GM12878 (cell line): ENCODE measurements around the gene OGA. TPM values are rescaled to one million over a fixed set of nuclear protein-coding genes. Genes with fewer than 3 reads are reported as not detected.

Source experiments
- ATAC-seq: fragments of 200-7000 bp; cut with Tn5 transposase; 3 replicates; pipeline ENCODE4 v1.9.1; 2020; ENCODE audit warnings: mild to moderate bottlenecking, moderate library complexity
- BruUV-seq: library from RNA; stranded (reverse); fragments of 400-500 nt; replicated peaks from 2 replicates; lab custom pipeline; 2021; lab: Mats Ljungman, UMichigan
- CTCF ChIA-PET: fragments of 300-600 bp; sonication (Branson Sonifier 250); formaldehyde crosslinking; extraction: SDS; loops from one replicate; lab custom pipeline; 2021; ENCODE audit warnings: inconsistent platforms; lab: Yijun Ruan, JAX
- POLR2A ChIA-PET: fragments of 350-600 bp; formaldehyde crosslinking; extraction: SDS; loops from one replicate; lab custom pipeline; 2021; ENCODE audit warnings: inconsistent platforms; lab: Charles Lee
- RAD21 ChIA-PET: fragments of 300-600 bp; sonication (Branson Sonifier 250); formaldehyde crosslinking; loops from one replicate; lab custom pipeline; 2023; ENCODE audit warnings: antibody characterized with exemption; ENCODE audit not compliant: unreplicated experiment; lab: Charles Lee
- SMC1A ChIA-PET: fragments of 300-600 bp; sonication (Branson Sonifier 250); formaldehyde crosslinking; loops from one replicate; lab custom pipeline; 2023; ENCODE audit not compliant: unreplicated experiment, uncharacterized antibody; lab: Charles Lee
- DNase-seq: peaks from one replicate; pipeline ENCODE4 v3.0.0-alpha.2; 2011; ENCODE audit warnings: low read depth, low spot score
- FAIRE-seq: peaks from 3 replicates; lab custom pipeline; 2011; peaks lifted over from hg19 to GRCh38; lab: Jason Lieb, UNC
- H2AFZ ChIP-seq: 2 replicates; pipeline ENCODE4 v1.6.0; 2011; ENCODE audit warnings: low read depth, low read length, control low read depth; ENCODE audit not compliant: control insufficient read depth
- H3K27ac ChIP-seq: 2 replicates; pipeline ENCODE4 v1.5.1; 2011; ENCODE audit warnings: control low read depth; ENCODE audit not compliant: control insufficient read depth, insufficient read depth
- H3K27me3 ChIP-seq, 2 experiments: replicated peaks in 1 of 2; 2 replicates each; pipeline versions ENCODE4 v1.6.0 to v1.6.1; 2011; ENCODE audit warnings: low read length in 1 of 2; ENCODE audit not compliant: control insufficient read depth in 2 of 2, insufficient read depth in 2 of 2
- H3K36me3 ChIP-seq, 2 experiments: 2 replicates each; pipeline ENCODE4 v1.5.1; 2011; ENCODE audit warnings: low read length in 1 of 2; ENCODE audit not compliant: control insufficient read depth in 2 of 2, insufficient read depth in 2 of 2
- H3K4me1 ChIP-seq: 2 replicates; pipeline ENCODE4 v1.6.1; 2011; ENCODE audit warnings: mild to moderate bottlenecking, low read length, moderate library complexity, mixed read lengths; ENCODE audit not compliant: control insufficient read depth, insufficient read depth
- H3K4me2 ChIP-seq: 2 replicates; pipeline ENCODE4 v1.6.0; 2011; ENCODE audit warnings: control low read depth; ENCODE audit not compliant: control insufficient read depth, insufficient read depth
- H3K4me3 ChIP-seq: fragments of 200-600 bp; sonication (generic); 2 replicates; pipeline ENCODE4 v1.5.1; 2016
- H3K79me2 ChIP-seq: 2 replicates; pipeline ENCODE4 v1.6.0; 2011; ENCODE audit warnings: low read length; ENCODE audit not compliant: control insufficient read depth, insufficient read depth
- H3K9ac ChIP-seq: 2 replicates; pipeline ENCODE4 v1.8.0; 2011; ENCODE audit warnings: low read length, control low read depth, mixed read lengths; ENCODE audit not compliant: control insufficient read depth, insufficient read depth
- H3K9me3 ChIP-seq: replicated peaks from 3 replicates; pipeline ENCODE4 v1.5.1; 2011; ENCODE audit warnings: mild to moderate bottlenecking, low read length; ENCODE audit not compliant: control insufficient read depth, insufficient read depth
- H4K20me1 ChIP-seq: 2 replicates; pipeline ENCODE4 v1.6.0; 2011; ENCODE audit not compliant: control insufficient read depth, insufficient read depth
- CHD4 ChIP-seq: fragments of 200-600 bp; sonication (generic); IDR thresholded peaks from 2 replicates; pipeline ENCODE4 v1.6.1; 2016; ENCODE audit warnings: mild to moderate bottlenecking
- EGR1 ChIP-seq, 2 experiments: IDR thresholded peaks; 1 replicate in 1 of 2; 2 replicates in 1 of 2; pipeline ENCODE4 v1.6.1; 2011 to 2012; ENCODE audit warnings: low read depth in 2 of 2, low read length in 2 of 2, borderline replicate concordance in 1 of 2, mild to moderate bottlenecking in 1 of 2, moderate library complexity in 1 of 2
- EZH2 ChIP-seq: IDR thresholded peaks from 2 replicates; pipeline ENCODE4 v1.6.1; 2012; ENCODE audit warnings: low read depth, mild to moderate bottlenecking, control low read depth, inconsistent platforms, low read length, borderline replicate concordance; ENCODE audit not compliant: control insufficient read depth
- HDAC6 ChIP-seq: fragments of 200-600 bp; sonication (generic); IDR thresholded peaks from one replicate; pipeline ENCODE4 v1.8.0; 2017; ENCODE audit warnings: antibody characterized with exemption; ENCODE audit not compliant: unreplicated experiment
- HSF1 ChIP-seq: fragments of 150-350 bp; IDR thresholded peaks from 2 replicates; pipeline ENCODE4 v1.6.1; 2014; ENCODE audit warnings: mild to moderate bottlenecking, low read depth, low read length
- JUND ChIP-seq: IDR thresholded peaks from 2 replicates; pipeline ENCODE4 v1.6.1; 2012; ENCODE audit warnings: low read depth, mild to moderate bottlenecking, low read length, improper control_type of control experiment, moderate library complexity
- MEF2B ChIP-seq: fragments of 450-650 bp; IDR thresholded peaks from 2 replicates; pipeline ENCODE4 v1.6.1; 2018; ENCODE audit warnings: mild to moderate bottlenecking, moderate library complexity; ENCODE audit not compliant: partially characterized antibody, poor library complexity, severe bottlenecking
- MXI1 ChIP-seq: fragments of 150-350 bp; IDR thresholded peaks from 2 replicates; pipeline ENCODE4 v1.6.1; 2011; ENCODE audit warnings: low read depth, mild to moderate bottlenecking, inconsistent platforms, low read length, improper control_type of control experiment
- NFIC ChIP-seq: IDR thresholded peaks from 2 replicates; pipeline ENCODE4 v1.6.1; 2012; ENCODE audit warnings: low read depth, mild to moderate bottlenecking, inconsistent platforms, low read length, moderate library complexity
- NFYA ChIP-seq: IDR thresholded peaks from 2 replicates; pipeline ENCODE4 v1.6.1; 2011; ENCODE audit warnings: low read depth, mild to moderate bottlenecking, low read length, improper control_type of control experiment, borderline replicate concordance
- PAX5 ChIP-seq: IDR thresholded peaks from 2 replicates; pipeline ENCODE4 v1.6.1; 2011; ENCODE audit warnings: low read depth, low read length, borderline replicate concordance
- PML ChIP-seq: IDR thresholded peaks from 2 replicates; pipeline ENCODE4 v1.6.1; 2012; ENCODE audit warnings: low read length, inconsistent platforms
- POU2F2 ChIP-seq: IDR thresholded peaks from 3 replicates; pipeline ENCODE4 v1.6.1; 2011; ENCODE audit warnings: low read depth, mild to moderate bottlenecking, low read length, borderline replicate concordance
- RBBP5 ChIP-seq: fragments of 200-600 bp; sonication (generic); conservative IDR thresholded peaks from 2 replicates; pipeline ENCODE4 v1.6.1; 2016
- RELA ChIP-seq: fragments of 450-650 bp; IDR thresholded peaks from 2 replicates; pipeline ENCODE4 v1.8.0; 2014; ENCODE audit warnings: borderline replicate concordance; ENCODE audit not compliant: partially characterized antibody
- RUNX3 ChIP-seq: IDR thresholded peaks from 2 replicates; pipeline ENCODE4 v1.6.1; 2012; ENCODE audit warnings: low read length, inconsistent platforms
- TCF3 ChIP-seq: IDR thresholded peaks from 2 replicates; pipeline ENCODE4 v1.6.1; 2012; ENCODE audit warnings: low read depth, mild to moderate bottlenecking, low read length, borderline replicate concordance; ENCODE audit not compliant: insufficient read depth
- WGBS: methylation state at CpG from one replicate; pipeline ENCODE4 v1.1.6; 2016; ENCODE audit warnings: low lambda C conversion rate; ENCODE audit not compliant: insufficient replicate concordance, insufficient coverage; ENCODE audit errors: missing lambda C conversion rate; 5-methylcytosine and 5-hydroxymethylcytosine counted together
- in situ Hi-C: fragments of 300-500 bp; cut with MboI; formaldehyde crosslinking; loops from 9 replicates; pipeline ENCODE4 v1.14.3; 2018; ENCODE audit warnings: mixed read lengths
- intact Hi-C: fragments of 100-400 bp; cut with micrococcal nuclease; formaldehyde crosslinking; loops from one replicate; pipeline ENCODE4 v1.14.2; 2022; ENCODE audit not compliant: unreplicated experiment
- polyA plus RNA-seq, 11 experiments: library from polyadenylated mRNA; depleted of rRNA in 4 of 11; unstranded in 6 of 11; stranded (reverse) in 5 of 11; fragments of >200 nt; fragmentation: Nextera tagmentation in 4 of 11; fragmentation: Illumina TruSeq in 1 of 11; extraction: Ambion mirVana in 4 of 11; extraction: Trizol in 1 of 11; gene quantifications; 1 replicate in 1 of 11; 2 replicates in 10 of 11; pipeline versions ENCODE4 v1.2.1 to v1.2.3, GENCODE V29; 2011 to 2016; ENCODE audit warnings: inconsistent platforms in 2 of 11, missing spikeins in 2 of 11, low read depth in 1 of 11
- total RNA-seq, 4 experiments: library from RNA; depleted of rRNA in 3 of 4; stranded (reverse); fragments of >200 nt in 3 of 4; fragmentation: Illumina TruSeq in 1 of 4; extraction: Trizol in 1 of 4; gene quantifications; 2 replicates each; pipeline versions ENCODE4 v1.2.1 to v1.2.3, GENCODE V29; 2013 to 2021

Gene OGA
- total and polyA plus RNA-seq, 10 of the 15 experiments (the other 5 are each of a cell fraction or from before 2014, with no cell fraction given), result 23.0 to 145 (median 85.2) TPM

- Histone ChIP-seq H3K9ac (no peak overlapping the region), H3K36me3 (no peaks in the 10 kb centered on the region), H3K9me3 (no peaks in the 10 kb centered on the region), H3K27ac (no peak overlapping the region), H3K4me3 (no peak overlapping the region), H4K20me1 (no peaks in the 10 kb centered on the region), H3K4me2 (no peak overlapping the region), H2AFZ (no peak overlapping the region), H3K4me1 (no peaks in the 10 kb centered on the region), H3K79me2 (no peaks in the 10 kb centered on the region), H3K27me3 (peaks cover 0 to 3% of the 10 kb centered on the region in 2 experiments; a peak in 3 of 4 replicates)
- in situ Hi-C loops, result no loop called here
- TF ChIP-seq PML (no peak), RELA (no peak), HSF1 (no peak), TCF3 (no peak), NFYA (no peak), JUND (no peak), EGR1 (IDR thresholded peaks at IDR 0.05; ENCODE audit: borderline replicate concordance in 1 of 2, low read depth in 2 of 2, low read length in 2 of 2) (no peak), NFIC (no peak), EZH2 (no peak), HDAC6 (no peak), CHD4 (no peak), RBBP5 (no peak), RUNX3 (no peak), POU2F2 (no peak), PAX5 (no peak), MEF2B (no peak), MXI1 (no peak)
- ATAC-seq (no peak), FAIRE-seq (no peak), DNase-seq (no peak)
- POLR2A ChIA-PET, result interaction anchor here (0.7 kb wide), 1 partner anchor 330 kb away, joined by 3 read pairs; no protein-coding TSS in a partner anchor
- intact Hi-C loops, result no loop called here
- SMC1A ChIA-PET, result interaction anchor here (0.7 kb wide), 1 partner anchor 312 kb away, joined by 3 read pairs; no protein-coding TSS in a partner anchor
- CTCF ChIA-PET, result no interaction called here
- RAD21 ChIA-PET, result interaction anchor here (0.6 kb wide), 1 partner anchor 749 kb away, joined by 4 read pairs; no protein-coding TSS in a partner anchor
- no TSS peak for BruUV-seq
- WGBS, result 46% methylated on average over 6 of the region's 6 CpGs
Observed at GRCh38 chr10:101766306-101766705, 51.9 kb downstream of the OGA start.
